H9 (cell line): ENCODE results near the gene SLC12A3. TPM values are rescaled to one million over a fixed set of nuclear protein-coding genes. Genes with fewer than 3 reads are reported as not detected.

ENCODE experiments used
- DNase-seq: peaks from one replicate; pipeline ENCODE4 v3.0.0-alpha.2; 2017
- H2AFZ ChIP-seq: one replicate; pipeline ENCODE4 v1.6.1; 2013; ENCODE audit warnings: mild to moderate bottlenecking, low read length, control low read depth, moderate library complexity
- H2AK5ac ChIP-seq: 2 replicates; pipeline ENCODE4 v1.6.1; 2013; ENCODE audit warnings: low read length, control low read depth, mixed read lengths; ENCODE audit not compliant: insufficient read length
- H2BK120ac ChIP-seq: one replicate; pipeline ENCODE4 v1.6.1; 2013; ENCODE audit warnings: low read depth, mild to moderate bottlenecking, low read length, control low read depth, inconsistent platforms; ENCODE audit not compliant: poor library complexity, severe bottlenecking
- H2BK12ac ChIP-seq: 2 replicates; pipeline ENCODE4 v1.6.1; 2013; ENCODE audit warnings: low read length, control low read depth, mixed read lengths, low read depth; ENCODE audit not compliant: insufficient read length
- H2BK15ac ChIP-seq: 2 replicates; pipeline ENCODE4 v1.6.1; 2013; ENCODE audit warnings: low read depth, low read length, control low read depth
- H2BK20ac ChIP-seq: one replicate; pipeline ENCODE4 v1.6.1; 2013; ENCODE audit warnings: low read depth, mild to moderate bottlenecking, low read length, control low read depth, inconsistent platforms; ENCODE audit not compliant: poor library complexity, severe bottlenecking
- H2BK5ac ChIP-seq: 2 replicates; pipeline ENCODE4 v1.6.1; 2013; ENCODE audit warnings: low read length, control low read depth, mixed read lengths; ENCODE audit not compliant: insufficient read length
- H3K14ac ChIP-seq: 2 replicates; pipeline ENCODE4 v1.6.1; 2013; ENCODE audit warnings: low read length, control low read depth; ENCODE audit not compliant: insufficient read depth
- H3K18ac ChIP-seq: 2 replicates; pipeline ENCODE4 v1.6.1; 2013; ENCODE audit warnings: low read depth, mild to moderate bottlenecking, mixed read lengths, low read length, control low read depth; ENCODE audit not compliant: insufficient read length
- H3K23ac ChIP-seq: 2 replicates; pipeline ENCODE4 v1.6.1; 2013; ENCODE audit warnings: low read length, control low read depth, mixed read lengths, low read depth; ENCODE audit not compliant: insufficient read length
- H3K23me2 ChIP-seq: 2 replicates; pipeline ENCODE4 v1.6.1; 2013; ENCODE audit warnings: low read depth, mild to moderate bottlenecking, mixed read lengths, low read length, control low read depth; ENCODE audit not compliant: insufficient read length, poor library complexity, severe bottlenecking
- H3K27ac ChIP-seq: 2 replicates; pipeline ENCODE4 v1.5.1; 2013; ENCODE audit warnings: low read length, control low read depth, mixed read lengths, low read depth; ENCODE audit not compliant: insufficient read length
- H3K27me3 ChIP-seq: 2 replicates; pipeline ENCODE4 v1.6.1; 2013; ENCODE audit warnings: low read length, control low read depth, inconsistent platforms; ENCODE audit not compliant: insufficient read depth
- H3K4ac ChIP-seq: 2 replicates; pipeline ENCODE4 v1.6.1; 2013; ENCODE audit warnings: low read depth, mild to moderate bottlenecking, control low read depth, inconsistent platforms, low read length, moderate library complexity
- H3K4me1 ChIP-seq: 2 replicates; pipeline ENCODE4 v1.6.1; 2013; ENCODE audit warnings: low read length, control low read depth, inconsistent platforms; ENCODE audit not compliant: insufficient read depth
- H3K4me2 ChIP-seq: 2 replicates; pipeline ENCODE4 v1.6.1; 2013; ENCODE audit warnings: low read length, control low read depth, mixed read lengths; ENCODE audit not compliant: insufficient read length, insufficient read depth
- H3K56ac ChIP-seq: 2 replicates; pipeline ENCODE4 v1.6.1; 2013; ENCODE audit warnings: low read depth, mild to moderate bottlenecking, mixed read lengths, low read length, control low read depth; ENCODE audit not compliant: insufficient read length
- H3K79me1 ChIP-seq: 2 replicates; pipeline ENCODE4 v1.6.1; 2013; ENCODE audit warnings: low read depth, mild to moderate bottlenecking, moderate library complexity, low read length, control low read depth, inconsistent platforms; ENCODE audit not compliant: insufficient read depth, poor library complexity, severe bottlenecking
- H3K79me2 ChIP-seq: 2 replicates; pipeline ENCODE4 v1.6.1; 2013; ENCODE audit warnings: low read length, control low read depth, inconsistent platforms; ENCODE audit not compliant: insufficient read depth
- H3K9ac ChIP-seq: 2 replicates; pipeline ENCODE4 v1.6.1; 2013; ENCODE audit warnings: low read length, control low read depth, mixed read lengths; ENCODE audit not compliant: insufficient read length; ENCODE audit errors: extremely low read depth
- H3K9me3 ChIP-seq: one replicate; pipeline ENCODE4 v1.6.1; 2013; ENCODE audit warnings: low read depth, low read length, inconsistent platforms; ENCODE audit not compliant: control insufficient read depth
- H3T11ph ChIP-seq: one replicate; pipeline ENCODE4 v1.6.1; 2013; ENCODE audit warnings: mild to moderate bottlenecking, low read length, control low read depth, inconsistent platforms
- H4K20me1 ChIP-seq: one replicate; pipeline ENCODE4 v1.6.1; 2013; ENCODE audit not compliant: control insufficient read depth, insufficient read length, insufficient read depth
- H4K5ac ChIP-seq: 2 replicates; pipeline ENCODE4 v1.6.1; 2013; ENCODE audit warnings: low read depth, mild to moderate bottlenecking, mixed read lengths, low read length, control low read depth; ENCODE audit not compliant: insufficient read length
- H4K8ac ChIP-seq: replicated peaks from 2 replicates; pipeline ENCODE4 v1.6.1; 2013; ENCODE audit warnings: low read length, control low read depth, mixed read lengths, low read depth; ENCODE audit not compliant: insufficient read length
- H4K91ac ChIP-seq: 2 replicates; pipeline ENCODE4 v1.6.1; 2013; ENCODE audit warnings: low read depth, mild to moderate bottlenecking, moderate library complexity, mixed read lengths, low read length, control low read depth; ENCODE audit not compliant: insufficient read length
- H3K27ac Mint-ChIP-seq, 3 experiments: 2 replicates in 2 of 3; 3 replicates in 1 of 3; pipeline ENCODE4 v1.8.0; 2020 to 2021; ENCODE audit warnings: mixed read lengths in 3 of 3, mild to moderate bottlenecking in 1 of 3, moderate library complexity in 1 of 3
- H3K27me3 Mint-ChIP-seq: 2 replicates; pipeline ENCODE4 v1.8.0; 2021; ENCODE audit warnings: low read depth, mild to moderate bottlenecking, moderate library complexity, mixed read lengths
- H3K36me3 Mint-ChIP-seq, 3 experiments: 2 replicates in 2 of 3; 3 replicates in 1 of 3; pipeline ENCODE4 v1.8.0; 2020 to 2021; ENCODE audit warnings: low read depth in 3 of 3, mixed read lengths in 3 of 3; ENCODE audit not compliant: insufficient read depth in 1 of 3
- H3K4me1 Mint-ChIP-seq, 2 experiments: 2 replicates each; pipeline ENCODE4 v1.8.0; 2020; ENCODE audit warnings: mixed read lengths in 2 of 2
- H3K4me3 Mint-ChIP-seq, 2 experiments: 2 replicates in 1 of 2; 3 replicates in 1 of 2; pipeline ENCODE4 v1.8.0; 2020 to 2021; ENCODE audit warnings: mild to moderate bottlenecking in 2 of 2, mixed read lengths in 2 of 2, moderate library complexity in 1 of 2
- H3K9me3 Mint-ChIP-seq, 2 experiments: 2 replicates in 1 of 2; 3 replicates in 1 of 2; pipeline ENCODE4 v1.8.0; 2020; ENCODE audit warnings: mild to moderate bottlenecking in 2 of 2, mixed read lengths in 2 of 2, moderate library complexity in 1 of 2
- WGBS: extraction: QIAGEN DNeasy Blood & Tissue Kit; methylation state at CpG from one replicate; pipeline ENCODE4 v1.1.7; 2013; ENCODE audit warnings: missing lambda C conversion rate, low lambda C conversion rate, mixed read lengths; ENCODE audit not compliant: insufficient read length; ENCODE audit errors: extremely low coverage; 5-methylcytosine and 5-hydroxymethylcytosine counted together
- total RNA-seq: library from RNA; stranded (reverse); gene quantifications from 2 replicates; pipeline ENCODE4 v1.2.1, GENCODE V29; 2021
- TF ChIP-seq, protein P1 (sequence below): fragments of 200-600 bp; sonication (generic); conservative IDR thresholded peaks from 3 replicates; pipeline ENCODE4 v1.8.0; 2021; ENCODE audit warnings: antibody characterized with exemption, mild to moderate bottlenecking

Gene SLC12A3
- total RNA-seq, 1 experiment from 2014 or later, result not detected

DNA sequence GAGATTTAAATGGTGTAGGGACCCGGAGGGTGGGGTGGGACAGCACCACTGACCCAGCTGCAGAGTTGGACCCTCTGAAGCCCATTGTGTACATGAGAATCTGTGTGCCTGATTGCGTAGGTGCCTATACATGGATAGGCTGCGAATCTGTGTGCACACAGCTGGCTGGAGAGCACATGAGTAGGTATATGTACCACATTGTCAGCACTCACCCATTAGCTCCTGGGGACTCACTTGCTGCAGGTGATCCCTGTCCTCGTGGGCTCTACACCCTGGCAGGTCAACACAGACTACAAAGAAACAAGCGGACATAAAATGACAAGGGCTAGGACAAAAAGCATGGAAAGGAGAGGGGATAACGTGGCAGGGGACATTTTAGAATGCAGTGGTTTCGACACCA lies 85.4 kb downstream of the SLC12A3 start:
- Histone ChIP-seq H2BK12ac (no peak overlapping the region), H2AK5ac (no peak overlapping the region), H4K91ac (no peak overlapping the region), H3K27ac (no peak overlapping the region), H3K27me3 (no peaks in the 10 kb centered on the region), H2BK15ac (no peak overlapping the region), H2BK120ac (no peak overlapping the region), H3K4me1 (no peaks in the 10 kb centered on the region; the same call in 1 of the 2 replicates), H2BK5ac (no peak overlapping the region), H3K56ac (no peak overlapping the region), H4K5ac (no peak overlapping the region), H3K9me3 (no peaks in the 10 kb centered on the region), H3K4ac (no peak overlapping the region), H2AFZ (no peak overlapping the region), H3K79me2 (no peaks in the 10 kb centered on the region), H3K23me2 (no peaks in the 10 kb centered on the region), H3K9ac (no peak overlapping the region), H2BK20ac (no peak overlapping the region), H4K20me1 (no peaks in the 10 kb centered on the region), H4K8ac (no peak overlapping the region), H3T11ph (no peak overlapping the region), H3K23ac (no peak overlapping the region), H3K18ac (no peak overlapping the region), H3K14ac (no peak overlapping the region), H3K79me1 (no peaks in the 10 kb centered on the region), H3K4me2 (no peak overlapping the region)
- no peak overlapping the region; a peak in 1 of 7 replicates for H3K27ac Mint-ChIP-seq
- DNase-seq, result no peak
- no peaks in the 10 kb centered on the region for H3K36me3 Mint-ChIP-seq
- TF ChIP-seq, protein P1, sequence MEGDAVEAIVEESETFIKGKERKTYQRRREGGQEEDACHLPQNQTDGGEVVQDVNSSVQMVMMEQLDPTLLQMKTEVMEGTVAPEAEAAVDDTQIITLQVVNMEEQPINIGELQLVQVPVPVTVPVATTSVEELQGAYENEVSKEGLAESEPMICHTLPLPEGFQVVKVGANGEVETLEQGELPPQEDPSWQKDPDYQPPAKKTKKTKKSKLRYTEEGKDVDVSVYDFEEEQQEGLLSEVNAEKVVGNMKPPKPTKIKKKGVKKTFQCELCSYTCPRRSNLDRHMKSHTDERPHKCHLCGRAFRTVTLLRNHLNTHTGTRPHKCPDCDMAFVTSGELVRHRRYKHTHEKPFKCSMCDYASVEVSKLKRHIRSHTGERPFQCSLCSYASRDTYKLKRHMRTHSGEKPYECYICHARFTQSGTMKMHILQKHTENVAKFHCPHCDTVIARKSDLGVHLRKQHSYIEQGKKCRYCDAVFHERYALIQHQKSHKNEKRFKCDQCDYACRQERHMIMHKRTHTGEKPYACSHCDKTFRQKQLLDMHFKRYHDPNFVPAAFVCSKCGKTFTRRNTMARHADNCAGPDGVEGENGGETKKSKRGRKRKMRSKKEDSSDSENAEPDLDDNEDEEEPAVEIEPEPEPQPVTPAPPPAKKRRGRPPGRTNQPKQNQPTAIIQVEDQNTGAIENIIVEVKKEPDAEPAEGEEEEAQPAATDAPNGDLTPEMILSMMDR, result no peak
- no peaks in the 10 kb centered on the region for H3K27me3 Mint-ChIP-seq
- peaks cover 0 to 4% of the 10 kb centered on the region in 2 experiments; a peak in 1 of 5 replicates for H3K9me3 Mint-ChIP-seq
- H3K4me1 Mint-ChIP-seq, result peaks cover 8 to 11% of the 10 kb centered on the region in 2 experiments
- no CpG with 5 or more reads among the region's 7 CpGs for WGBS
- H3K4me3 Mint-ChIP-seq, result no peak overlapping the region
